Ovary (tissue), 3 donors: ENCODE data around the gene SH3BGRL2.

Source experiments
- EP300 ChIP-seq: sonication (generic); formaldehyde crosslinking; IDR thresholded peaks from one replicate; pipeline ENCODE4 v1.6.1; 2017; ENCODE audit warnings: antibody characterized with exemption
- POLR2A ChIP-seq: fragments of 450-650 bp; IDR thresholded peaks from one replicate; pipeline ENCODE4 v1.6.1; 2017; ENCODE audit warnings: antibody characterized with exemption, mild to moderate bottlenecking, moderate library complexity
- TF ChIP-seq, protein P1 (sequence below), 3 donors: fragments of 450-650 bp in 2 of 3; fragments of 200-600 bp in 1 of 3; IDR thresholded peaks; one replicate each; pipeline versions ENCODE4 v1.5.1 to v1.8.0; 2016 to 2022; ENCODE audit warnings: antibody characterized with exemption in 3 of 3, mild to moderate bottlenecking in 1 of 3
- donor health status: DM: no; HTN: no; CAD: no.

DNA sequence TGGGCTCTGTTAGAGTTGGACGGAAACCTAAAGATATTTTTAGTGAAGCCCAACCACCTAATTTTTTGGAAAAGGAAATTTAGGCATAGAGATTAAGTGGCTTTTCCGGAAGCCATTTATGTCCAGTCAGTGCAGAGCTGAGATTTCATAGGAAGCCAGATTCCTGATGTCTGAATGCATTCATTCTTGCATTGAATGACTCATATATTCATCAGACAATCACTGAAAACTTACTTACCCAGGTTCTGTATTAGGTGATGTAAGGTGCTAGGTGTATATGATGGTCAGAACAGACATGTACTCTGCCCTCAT lies 4.1 kb downstream of the SH3BGRL2 start:
- TF ChIP-seq, protein P1, sequence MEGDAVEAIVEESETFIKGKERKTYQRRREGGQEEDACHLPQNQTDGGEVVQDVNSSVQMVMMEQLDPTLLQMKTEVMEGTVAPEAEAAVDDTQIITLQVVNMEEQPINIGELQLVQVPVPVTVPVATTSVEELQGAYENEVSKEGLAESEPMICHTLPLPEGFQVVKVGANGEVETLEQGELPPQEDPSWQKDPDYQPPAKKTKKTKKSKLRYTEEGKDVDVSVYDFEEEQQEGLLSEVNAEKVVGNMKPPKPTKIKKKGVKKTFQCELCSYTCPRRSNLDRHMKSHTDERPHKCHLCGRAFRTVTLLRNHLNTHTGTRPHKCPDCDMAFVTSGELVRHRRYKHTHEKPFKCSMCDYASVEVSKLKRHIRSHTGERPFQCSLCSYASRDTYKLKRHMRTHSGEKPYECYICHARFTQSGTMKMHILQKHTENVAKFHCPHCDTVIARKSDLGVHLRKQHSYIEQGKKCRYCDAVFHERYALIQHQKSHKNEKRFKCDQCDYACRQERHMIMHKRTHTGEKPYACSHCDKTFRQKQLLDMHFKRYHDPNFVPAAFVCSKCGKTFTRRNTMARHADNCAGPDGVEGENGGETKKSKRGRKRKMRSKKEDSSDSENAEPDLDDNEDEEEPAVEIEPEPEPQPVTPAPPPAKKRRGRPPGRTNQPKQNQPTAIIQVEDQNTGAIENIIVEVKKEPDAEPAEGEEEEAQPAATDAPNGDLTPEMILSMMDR (IDR thresholded peaks at IDR 0.05): no peak
- no peak for TF ChIP-seq POLR2A
- no peak for TF ChIP-seq EP300
